Glutamatergic neuron (in vitro differentiated cells): ENCODE results near the gene PCNX2. TPM values are rescaled to one million over a fixed set of nuclear protein-coding genes. Genes with fewer than 3 reads are reported as not detected.

Experiments used
- DNase-seq: peaks from one replicate; pipeline ENCODE4 v3.0.0; 2022
- H3K27ac Mint-ChIP-seq: one replicate; pipeline ENCODE4 v1.8.0; 2020; ENCODE audit warnings: mild to moderate bottlenecking, mixed read lengths, inconsistent platforms; ENCODE audit not compliant: unreplicated experiment
- H3K27me3 Mint-ChIP-seq: one replicate; pipeline ENCODE4 v1.8.0; 2020; ENCODE audit warnings: mild to moderate bottlenecking, moderate library complexity, mixed read lengths, inconsistent platforms; ENCODE audit not compliant: unreplicated experiment
- H3K36me3 Mint-ChIP-seq: one replicate; pipeline ENCODE4 v1.8.0; 2020; ENCODE audit warnings: mild to moderate bottlenecking, mixed read lengths, inconsistent platforms; ENCODE audit not compliant: unreplicated experiment
- H3K4me1 Mint-ChIP-seq: one replicate; pipeline ENCODE4 v1.8.0; 2020; ENCODE audit warnings: mild to moderate bottlenecking, low read depth, mixed read lengths, inconsistent platforms; ENCODE audit not compliant: unreplicated experiment
- H3K4me3 Mint-ChIP-seq: one replicate; pipeline ENCODE4 v1.8.0; 2020; ENCODE audit warnings: mild to moderate bottlenecking, mixed read lengths, inconsistent platforms; ENCODE audit not compliant: unreplicated experiment
- H3K9me3 Mint-ChIP-seq: one replicate; pipeline ENCODE4 v1.8.0; 2020; ENCODE audit warnings: mild to moderate bottlenecking, moderate library complexity, mixed read lengths, inconsistent platforms; ENCODE audit not compliant: unreplicated experiment
- CTCF ChIP-seq: fragments of 200-600 bp; sonication (generic); IDR thresholded peaks from one replicate; pipeline ENCODE4 v1.5.0; 2021; ENCODE audit not compliant: partially characterized antibody, unreplicated experiment
- total RNA-seq: library from RNA; stranded (reverse); fragmentation: NEBNext Ultra II Directional; extraction: Animal tissue kit (Norgen Biotek cat#: 25700); gene quantifications from one replicate; pipeline ENCODE4 v1.2.1, GENCODE V29; 2021; ENCODE audit not compliant: unreplicated experiment

The PCNX2 gene
- total RNA-seq, 1 donor from 2014 or later, result 44.5 TPM

GRCh38 chr1:233277637-233278606 lies 17.6 kb downstream of the PCNX2 start:
- H3K9me3 Mint-ChIP-seq, result peaks cover 4% of the 10 kb centered on the region
- peaks cover 6% of the 10 kb centered on the region for H3K4me1 Mint-ChIP-seq
- TF ChIP-seq CTCF, result no peak
- no peak overlapping the region for H3K27ac Mint-ChIP-seq
- H3K4me3 Mint-ChIP-seq, result no peak overlapping the region
- DNase-seq, result peak; percentile 27
- H3K27me3 Mint-ChIP-seq, result no peaks in the 10 kb centered on the region
- H3K36me3 Mint-ChIP-seq, result peaks cover under 1% of the 10 kb centered on the region

- Mint-ChIP-seq H3K4me1 (no peaks in the 10 kb centered on the region), H3K9me3 (peaks cover 3% of the 10 kb centered on the region), H3K27ac (no peak overlapping the region), H3K4me3 (no peak overlapping the region), H3K36me3 (no peaks in the 10 kb centered on the region), H3K27me3 (no peaks in the 10 kb centered on the region)
- TF ChIP-seq CTCF, result no peak
- DNase-seq, result no peak
These were observed 25.9 kb downstream of the PCNX2 start for GRCh38 chr1:233269656-233270055.

GRCh38 chr1:233268389-233269022 lies 27.0 kb downstream of the PCNX2 start:
- no peaks in the 10 kb centered on the region for H3K36me3 Mint-ChIP-seq
- no peak for TF ChIP-seq CTCF
- H3K27ac Mint-ChIP-seq, result no peak overlapping the region
- no peak overlapping the region for H3K4me3 Mint-ChIP-seq
- no peaks in the 10 kb centered on the region for H3K27me3 Mint-ChIP-seq
- no peak for DNase-seq
- no peaks in the 10 kb centered on the region for H3K4me1 Mint-ChIP-seq
- H3K9me3 Mint-ChIP-seq, result no peaks in the 10 kb centered on the region

- no peaks in the 10 kb centered on the region for H3K9me3 Mint-ChIP-seq
- no peak for TF ChIP-seq CTCF
- H3K27me3 Mint-ChIP-seq, result peaks cover 2% of the 10 kb centered on the region
- peak; percentile 20 for DNase-seq
- H3K36me3 Mint-ChIP-seq, result peaks cover 6% of the 10 kb centered on the region
- H3K4me3 Mint-ChIP-seq, result peak overlapping the region; percentile 60
- H3K4me1 Mint-ChIP-seq, result peaks cover 13% of the 10 kb centered on the region
- H3K27ac Mint-ChIP-seq, result peak overlapping the region; percentile 86
These were observed 33.8 kb downstream of the PCNX2 start for GRCh38 chr1:233261695-233262094.

- Mint-ChIP-seq H3K4me1 (peaks cover 13% of the 10 kb centered on the region), H3K9me3 (no peaks in the 10 kb centered on the region), H3K27me3 (peaks cover 2% of the 10 kb centered on the region), H3K4me3 (peak overlapping the region; percentile 60), H3K36me3 (peaks cover 6% of the 10 kb centered on the region), H3K27ac (peak overlapping the region; percentile 86)
- DNase-seq, result no peak
- no peak for TF ChIP-seq CTCF
These were observed 34.3 kb downstream of the PCNX2 start for GRCh38 chr1:233261206-233261605.
